ENCODE data around the gene ABI3BP.

DNA sequence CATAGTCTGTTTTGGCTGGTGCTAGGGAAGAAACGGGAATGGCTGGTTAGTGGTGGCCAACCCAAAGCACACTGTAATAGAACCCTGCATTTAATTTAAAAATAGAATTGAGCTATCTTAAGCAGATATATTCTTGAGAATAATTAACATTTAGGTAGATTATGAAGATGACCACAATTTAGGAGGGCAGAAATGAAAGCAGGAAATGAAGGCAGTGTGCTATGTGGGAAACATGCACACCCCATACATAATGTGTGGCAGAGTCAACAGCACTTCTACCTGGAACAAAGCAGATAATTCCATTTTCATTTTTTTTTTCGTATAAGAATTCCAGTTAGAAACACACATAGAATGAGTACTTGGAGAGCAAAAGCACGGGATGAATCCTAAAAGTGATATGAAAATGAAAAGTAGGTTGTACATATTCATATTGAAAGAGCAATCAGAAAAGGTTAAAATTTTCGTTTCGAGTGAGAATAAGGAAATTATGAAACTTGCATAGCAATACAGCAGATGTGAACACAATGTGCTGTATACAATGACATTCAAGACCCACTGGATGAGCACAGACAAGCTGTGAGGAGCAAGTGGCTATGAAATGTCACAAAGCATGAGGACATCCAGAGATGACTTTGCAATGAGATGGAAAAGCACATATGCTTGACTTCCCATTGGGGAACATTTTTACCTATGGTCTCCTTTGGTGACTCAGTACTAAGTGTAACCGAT lies 181.3 kb downstream of the ABI3BP start:
- TF ChIP-seq, protein P1, sequence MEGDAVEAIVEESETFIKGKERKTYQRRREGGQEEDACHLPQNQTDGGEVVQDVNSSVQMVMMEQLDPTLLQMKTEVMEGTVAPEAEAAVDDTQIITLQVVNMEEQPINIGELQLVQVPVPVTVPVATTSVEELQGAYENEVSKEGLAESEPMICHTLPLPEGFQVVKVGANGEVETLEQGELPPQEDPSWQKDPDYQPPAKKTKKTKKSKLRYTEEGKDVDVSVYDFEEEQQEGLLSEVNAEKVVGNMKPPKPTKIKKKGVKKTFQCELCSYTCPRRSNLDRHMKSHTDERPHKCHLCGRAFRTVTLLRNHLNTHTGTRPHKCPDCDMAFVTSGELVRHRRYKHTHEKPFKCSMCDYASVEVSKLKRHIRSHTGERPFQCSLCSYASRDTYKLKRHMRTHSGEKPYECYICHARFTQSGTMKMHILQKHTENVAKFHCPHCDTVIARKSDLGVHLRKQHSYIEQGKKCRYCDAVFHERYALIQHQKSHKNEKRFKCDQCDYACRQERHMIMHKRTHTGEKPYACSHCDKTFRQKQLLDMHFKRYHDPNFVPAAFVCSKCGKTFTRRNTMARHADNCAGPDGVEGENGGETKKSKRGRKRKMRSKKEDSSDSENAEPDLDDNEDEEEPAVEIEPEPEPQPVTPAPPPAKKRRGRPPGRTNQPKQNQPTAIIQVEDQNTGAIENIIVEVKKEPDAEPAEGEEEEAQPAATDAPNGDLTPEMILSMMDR (conservative IDR thresholded peaks at IDR 0.05; ENCODE audit: low read length), result no peak
- TF ChIP-seq EZH2phosphoT487 (IDR thresholded peaks at IDR 0.05; ENCODE audit: borderline replicate concordance), result no peak

Data from Loucy (cell line).